Measurements from ENCODE around the gene SERPINA9.
"Not testable (repeated sequence)": the region's sequence is repeated elsewhere in the genome, so short reads cannot be mapped to it uniquely, and the experiment has no call there.

Gene SERPINA9

DNA sequence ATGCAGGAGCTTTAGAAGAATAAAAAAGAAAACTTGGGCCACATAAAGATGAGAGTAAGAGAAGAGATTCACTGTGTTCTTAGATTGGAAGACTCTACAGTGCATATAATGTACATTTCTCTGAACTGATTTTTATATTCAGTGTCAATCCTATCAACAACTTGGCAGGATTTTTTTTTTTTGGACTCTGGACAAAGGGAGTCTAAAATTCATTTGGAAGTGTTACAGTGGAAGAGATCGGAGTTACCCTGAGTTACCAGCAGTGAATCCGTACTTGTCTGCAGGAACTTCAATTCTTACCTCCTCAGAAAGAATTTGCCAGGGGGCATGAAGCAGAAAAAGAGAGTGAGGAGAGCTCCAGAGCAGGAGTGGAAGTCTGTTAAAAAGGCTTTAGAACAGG is 47.4 kb downstream of the SERPINA9 start:
- DNase-seq (ENCODE audit: low read depth in 4 of 4, low spot score in 1 of 4): no peak

DNA sequence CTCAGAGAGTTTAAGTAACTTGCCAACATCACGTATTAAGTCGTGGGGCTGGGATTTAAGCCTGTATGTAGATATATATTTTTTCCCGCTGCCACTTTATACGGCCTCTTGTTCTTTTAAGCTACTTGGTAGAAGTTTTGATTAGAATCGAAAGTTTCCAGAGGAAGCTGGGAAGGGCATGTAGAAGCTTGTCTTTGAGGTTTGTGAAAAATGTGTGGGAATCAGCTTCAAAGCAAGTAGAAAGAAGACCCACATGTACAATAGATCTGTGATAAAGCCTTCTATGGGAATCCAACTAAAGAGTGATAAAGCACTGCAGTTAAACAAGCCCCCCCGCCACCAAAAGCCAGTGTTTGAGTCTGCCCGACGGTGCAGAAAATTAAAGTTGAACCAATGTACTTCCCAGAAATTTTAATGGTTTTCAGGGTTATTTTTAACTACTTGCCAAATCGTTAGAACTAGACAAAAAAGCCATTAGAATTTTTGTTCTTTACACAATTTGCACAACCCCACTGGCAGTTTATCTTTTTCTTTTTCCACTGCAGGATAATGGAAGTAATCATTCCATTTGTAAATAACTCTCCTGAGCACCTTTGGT is 48.9 kb downstream of the SERPINA9 start:
- no peak for DNase-seq (ENCODE audit: low read depth in 4 of 4, low spot score in 1 of 4)

DNA sequence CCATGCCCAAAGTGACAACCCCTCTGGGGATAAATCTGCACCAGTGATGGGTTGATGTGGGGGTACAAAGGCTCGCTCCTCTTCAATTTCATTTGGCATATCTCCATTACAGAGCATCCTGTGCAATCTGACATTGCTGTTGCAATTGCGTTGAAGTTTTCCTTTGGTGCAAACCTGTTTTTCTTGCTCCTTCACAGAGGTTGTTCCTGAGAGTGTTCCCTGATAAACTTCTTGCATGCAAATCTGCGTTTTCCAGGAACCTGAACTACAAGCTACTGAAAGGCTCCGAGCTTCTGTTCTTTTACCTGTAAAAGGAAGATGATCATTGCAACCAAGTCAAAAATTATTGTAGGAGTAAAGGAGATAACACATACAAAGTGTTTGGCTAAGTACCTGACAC is 49.5 kb downstream of the SERPINA9 start:
- no peak for DNase-seq (ENCODE audit: low read depth in 4 of 4, low spot score in 1 of 4)

DNA sequence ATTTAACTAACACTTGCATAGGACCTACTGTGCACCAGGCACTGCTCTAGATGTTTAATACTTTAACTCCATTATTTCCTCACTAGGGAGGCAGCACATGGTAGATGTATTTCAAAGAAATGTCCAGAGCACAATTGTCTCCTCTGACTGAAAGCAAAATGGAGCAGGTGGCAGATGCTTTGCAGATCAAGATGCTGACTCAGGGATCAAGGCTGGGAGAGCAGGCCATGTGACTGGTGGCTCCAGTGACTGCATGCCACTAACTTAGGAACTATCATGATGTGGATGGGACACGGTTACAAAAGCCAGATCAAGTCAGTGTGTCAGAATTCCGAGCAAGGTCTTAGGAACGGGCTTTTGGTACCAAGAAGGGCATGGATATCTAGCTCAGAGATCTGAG is 51.6 kb downstream of the SERPINA9 start:
- no peak for DNase-seq (ENCODE audit: low read depth in 4 of 4, low spot score in 1 of 4)

DNA sequence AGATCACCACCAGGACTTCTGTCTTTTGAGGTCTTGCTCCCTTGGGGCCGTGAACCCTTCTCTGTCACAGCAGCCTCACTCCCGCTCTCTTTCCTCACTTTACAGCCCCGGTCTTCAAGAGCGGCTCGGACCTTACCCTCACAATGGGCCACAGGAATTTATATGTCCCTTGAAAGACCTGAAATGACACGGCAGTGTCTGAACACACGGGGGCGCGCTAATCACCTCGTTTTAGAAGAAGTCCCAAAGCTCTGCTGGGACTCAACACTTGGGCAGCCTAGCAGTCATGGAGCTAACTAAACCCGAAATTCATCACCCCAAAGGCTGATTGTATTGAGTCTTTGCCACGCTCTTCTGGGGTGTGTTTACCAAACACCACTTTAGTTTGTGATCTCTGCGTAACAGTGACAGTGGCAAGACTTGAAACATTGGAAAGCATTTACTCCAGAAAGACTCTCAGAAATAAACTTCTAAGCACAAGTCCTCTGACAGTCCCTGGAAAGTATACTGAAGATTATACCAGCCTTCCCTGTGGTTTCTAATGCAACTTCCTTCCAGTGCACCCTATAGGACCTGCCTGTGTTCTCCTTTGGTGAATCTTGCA is 52.4 kb downstream of the SERPINA9 start:
- DNase-seq (ENCODE audit: low read depth in 4 of 4, low spot score in 1 of 4): peak in 3 of 4 experiments; percentile 21 to 30 (median 21)

GRCh38 chr14:94421316-94421715 is 54.7 kb downstream of the SERPINA9 start:
- DNase-seq (ENCODE audit: low read depth in 4 of 4, low spot score in 1 of 4): no peak

DNA sequence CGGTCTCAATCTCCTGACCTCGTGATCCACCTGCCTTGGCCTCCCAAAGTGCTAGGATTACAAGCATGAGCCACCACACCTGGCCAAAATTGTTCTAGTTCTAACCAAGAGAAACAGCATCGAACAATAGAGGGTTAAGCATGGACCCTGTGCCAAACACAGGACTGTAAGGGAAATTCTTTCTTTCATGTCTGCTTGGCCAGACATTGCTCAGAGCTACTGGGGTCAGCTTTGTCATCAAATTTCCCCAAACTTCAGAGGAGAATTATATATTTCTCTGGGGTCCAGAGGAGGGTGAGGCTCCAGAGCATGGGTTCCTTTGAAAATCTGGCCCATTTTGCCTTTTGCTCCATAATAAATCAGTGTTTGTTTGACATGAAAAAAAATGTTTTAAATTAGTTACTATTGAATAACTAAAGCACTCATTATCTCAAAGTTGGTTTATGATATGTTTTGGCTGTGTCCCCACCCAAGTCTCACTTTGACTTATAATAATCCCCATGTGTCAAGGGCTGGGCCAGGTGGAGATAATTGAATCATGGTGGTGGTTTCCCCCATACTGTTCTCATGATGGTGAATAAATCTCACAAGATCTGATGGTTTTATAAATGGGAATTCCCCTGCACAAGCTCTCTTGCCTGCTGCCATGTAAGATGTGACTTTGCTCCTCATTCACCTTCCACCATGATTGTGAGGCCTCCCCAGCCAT is 58.3 kb downstream of the SERPINA9 start:
- not testable (repeated sequence) for DNase-seq (ENCODE audit: low read depth in 4 of 4, low spot score in 1 of 4)

Data from stimulated activated CD4-positive, alpha-beta T cell treated with anti-CD3 and anti-CD28 coated beads, Interleukin-1b, Interleukin-23, amount 100 ng/mL, for 24 hours (primary cell).